ENCODE results near the gene CYP1A2.

Gene CYP1A2

GRCh38 chr15:74790080-74790916 is 41.7 kb downstream of the CYP1A2 start:
- peak; percentile 39 for DNase-seq

- no peak for DNase-seq
These were observed 42.4 kb downstream of the CYP1A2 start for GRCh38 chr15:74791007-74791406.

GRCh38 chr15:74791667-74792066 is 43.0 kb downstream of the CYP1A2 start:
- DNase-seq: no peak

GRCh38 chr15:74792227-74793016 is 43.8 kb downstream of the CYP1A2 start:
- no peak for DNase-seq

- DNase-seq: peak; percentile 64
These were observed 44.7 kb downstream of the CYP1A2 start for GRCh38 chr15:74793135-74794028.

- no peak for DNase-seq
These were observed 45.8 kb downstream of the CYP1A2 start for GRCh38 chr15:74794248-74794969.

- no peak for DNase-seq
These were observed 46.3 kb downstream of the CYP1A2 start for GRCh38 chr15:74794970-74795349.

- DNase-seq: peak; percentile 28
These were observed 47.5 kb downstream of the CYP1A2 start for GRCh38 chr15:74795966-74796625.

- no peak for DNase-seq
These were observed 50.0 kb downstream of the CYP1A2 start for GRCh38 chr15:74798388-74799254.

- no peak for DNase-seq
These were observed 50.7 kb downstream of the CYP1A2 start for GRCh38 chr15:74799255-74799855.

GRCh38 chr15:74799856-74800558 is 51.4 kb downstream of the CYP1A2 start:
- peak; percentile 75 for DNase-seq

- no peak for DNase-seq
These were observed 52.0 kb downstream of the CYP1A2 start for GRCh38 chr15:74800559-74801094.

GRCh38 chr15:74801311-74801997 is 52.8 kb downstream of the CYP1A2 start:
- DNase-seq: no peak

- DNase-seq: no peak
These were observed 53.6 kb downstream of the CYP1A2 start for GRCh38 chr15:74802290-74802689.

GRCh38 chr15:74802862-74803447 is 54.3 kb downstream of the CYP1A2 start:
- DNase-seq: no peak

- no peak for DNase-seq
These were observed 56.3 kb downstream of the CYP1A2 start for GRCh38 chr15:74804935-74805334.

All from stimulated activated naive CD4-positive, alpha-beta T cell treated with Interleukin-2 at 50 U/mL for 16 hours (primary cell).